KOPT-K1 (cell line): ENCODE data around the gene ARHGAP1.

Experiments used
- H3K27ac ChIP-seq: fragments of 200-600 bp; sonication (generic); 2 replicates; pipeline ENCODE4 v1.5.1; 2016; ENCODE audit warnings: antibody characterized with exemption, mild to moderate bottlenecking, low read depth, low read length; ENCODE audit not compliant: poor library complexity, severe bottlenecking
- H3K36me3 ChIP-seq: fragments of 200-600 bp; sonication (generic); 2 replicates; pipeline ENCODE4 v1.5.1; 2017; ENCODE audit warnings: antibody characterized with exemption, mild to moderate bottlenecking, low read length, moderate library complexity; ENCODE audit not compliant: insufficient read depth
- H3K9me3 ChIP-seq: fragments of 200-600 bp; sonication (generic); 2 replicates; pipeline ENCODE4 v1.5.1; 2017; ENCODE audit warnings: antibody characterized with exemption, low read length, mild to moderate bottlenecking; ENCODE audit not compliant: insufficient read depth, poor library complexity, severe bottlenecking

The ARHGAP1 gene

GRCh38 chr11:46633291-46634217, 66.9 kb downstream of the ARHGAP1 start:
- Histone ChIP-seq H3K36me3 (peaks cover 56% of the 10 kb centered on the region), H3K9me3 (no peaks in the 10 kb centered on the region), H3K27ac (no peak overlapping the region)

- Histone ChIP-seq H3K36me3 (peaks cover 60% of the 10 kb centered on the region), H3K9me3 (no peaks in the 10 kb centered on the region), H3K27ac (no peak overlapping the region)
These were observed 67.9 kb downstream of the ARHGAP1 start for GRCh38 chr11:46632502-46632901.

GRCh38 chr11:46631676-46632075, 68.7 kb downstream of the ARHGAP1 start:
- H3K36me3 ChIP-seq = peaks cover 61% of the 10 kb centered on the region

GRCh38 chr11:46630237-46630636, 70.2 kb downstream of the ARHGAP1 start:
- H3K36me3 ChIP-seq = peaks cover 63% of the 10 kb centered on the region
- no peak overlapping the region for H3K27ac ChIP-seq
- H3K9me3 ChIP-seq = no peaks in the 10 kb centered on the region

More at GRCh38 chr11:46631676-46632075, 68.7 kb downstream of the ARHGAP1 start:
- Histone ChIP-seq H3K9me3 (no peaks in the 10 kb centered on the region), H3K27ac (no peak overlapping the region)

- Histone ChIP-seq H3K36me3 (peaks cover 75% of the 10 kb centered on the region), H3K9me3 (no peaks in the 10 kb centered on the region), H3K27ac (no peak overlapping the region)
These were observed 71.5 kb downstream of the ARHGAP1 start for GRCh38 chr11:46628961-46629360.
